ENCODE results near the gene NKAIN1.
"Not testable (repeated sequence)": the region's sequence is repeated elsewhere in the genome, so short reads cannot be mapped to it uniquely, and the experiment has no call there.

The NKAIN1 gene

DNA sequence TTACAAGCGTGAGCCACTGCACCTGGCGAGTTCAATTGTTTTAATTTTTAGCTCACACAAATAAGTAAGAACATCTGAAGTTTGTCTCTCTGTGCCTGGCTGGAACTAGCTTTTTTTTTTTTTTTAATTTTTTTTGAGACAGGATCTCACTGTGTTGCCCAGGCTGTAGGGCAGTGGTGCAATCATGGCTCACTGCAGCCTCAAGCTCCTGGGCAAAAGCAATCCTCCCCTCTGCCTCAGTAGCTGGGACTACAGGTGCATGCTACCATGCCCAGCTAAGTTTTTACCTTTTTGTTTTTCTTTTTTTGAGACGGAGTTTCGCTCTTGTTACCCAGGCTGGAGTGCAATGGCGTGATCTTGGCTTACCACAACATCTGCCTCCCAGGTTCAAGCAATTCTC, 7.9 kb downstream of the NKAIN1 start:
- no peak for DNase-seq

DNA sequence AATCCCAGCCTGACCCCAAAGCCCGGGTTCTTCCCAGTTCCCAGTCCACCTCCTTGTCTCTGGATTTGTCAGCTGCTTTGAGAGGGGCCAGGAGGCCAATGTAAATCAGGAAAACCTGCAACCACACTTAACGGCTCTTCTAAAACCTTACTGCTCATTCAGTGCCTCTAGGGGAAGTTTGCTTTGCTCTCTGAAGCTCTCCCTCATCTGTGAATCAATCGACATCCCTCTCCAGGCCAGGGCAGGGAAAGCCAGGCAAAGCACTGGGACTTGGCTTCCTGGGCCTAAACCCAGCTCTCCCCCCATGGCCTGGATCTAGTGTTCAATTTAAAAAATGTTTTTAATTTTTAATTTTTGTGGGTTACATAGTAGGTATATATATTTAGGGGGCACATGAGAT, 9.3 kb downstream of the NKAIN1 start:
- no peak for DNase-seq

DNA sequence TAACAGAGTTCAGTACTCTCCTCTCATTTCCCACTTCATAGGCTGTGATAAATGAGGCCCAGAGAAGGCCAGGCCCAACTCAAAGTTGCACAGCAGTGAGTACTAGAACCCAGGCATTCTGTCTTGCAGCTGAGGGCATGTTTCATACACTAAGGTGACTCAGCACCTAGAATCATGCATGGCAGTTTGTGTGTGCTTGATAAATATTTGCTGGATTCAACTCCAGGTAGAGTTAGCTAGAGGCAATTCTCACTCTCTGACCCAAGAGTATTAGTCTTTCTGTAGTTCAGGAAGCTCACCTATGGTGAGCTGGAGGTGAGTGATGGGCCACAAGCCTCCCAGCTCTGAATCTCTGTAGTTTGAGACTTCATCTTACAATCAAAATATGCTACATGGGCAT, 10.7 kb downstream of the NKAIN1 start:
- no peak for DNase-seq

DNA sequence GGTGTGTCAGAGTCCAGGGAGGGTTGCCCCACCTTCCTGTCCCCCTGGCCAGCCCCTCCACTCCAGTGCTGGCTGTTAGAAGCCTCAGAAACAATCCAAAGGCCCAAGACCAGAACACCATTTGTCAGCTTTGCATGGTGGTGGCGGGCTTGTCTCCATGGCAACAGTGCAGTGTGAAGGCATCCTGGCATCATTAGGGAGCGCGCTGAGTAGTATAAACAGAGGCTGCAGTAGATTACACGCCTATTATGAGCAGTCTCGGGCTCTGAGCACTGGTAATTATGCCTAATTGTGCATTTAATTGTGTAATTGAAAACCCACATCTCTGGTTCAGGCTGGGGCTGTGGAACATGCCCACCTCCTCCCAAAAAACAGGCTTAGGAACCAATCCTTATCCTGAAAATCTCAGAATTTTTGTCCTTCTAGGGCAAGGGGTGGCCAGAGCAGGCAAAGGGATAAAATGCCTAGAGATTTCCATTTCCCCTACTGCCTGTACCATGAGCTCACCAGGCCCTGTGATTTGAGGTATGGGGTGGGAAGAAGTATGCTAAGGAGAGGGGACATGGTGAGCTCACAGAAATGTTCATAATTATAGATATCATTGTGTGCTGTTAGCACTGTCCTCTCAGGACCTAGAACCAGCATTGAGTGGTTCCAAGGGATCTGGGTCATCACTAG, 11.7 kb downstream of the NKAIN1 start:
- DNase-seq: no peak

DNA sequence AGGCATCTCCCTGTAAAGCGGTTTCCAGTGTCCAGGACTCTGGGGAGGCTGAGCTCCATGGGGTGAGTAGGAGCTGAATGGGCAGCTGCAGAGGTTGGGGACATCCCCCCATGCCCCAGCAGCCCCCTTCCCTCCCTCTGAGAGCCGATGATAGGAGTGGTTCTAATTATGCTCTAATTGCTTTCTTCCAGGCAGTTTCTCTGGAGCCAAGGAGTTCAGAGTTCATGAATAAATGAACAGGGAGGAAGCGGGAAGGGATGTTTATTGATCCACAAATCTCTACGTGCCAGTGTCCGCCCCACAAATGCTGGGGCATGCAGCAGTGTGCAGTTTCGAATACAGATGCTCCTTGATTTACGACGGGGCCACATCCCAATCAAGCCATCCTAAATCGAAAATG, 15.6 kb downstream of the NKAIN1 start:
- DNase-seq: no peak

DNA sequence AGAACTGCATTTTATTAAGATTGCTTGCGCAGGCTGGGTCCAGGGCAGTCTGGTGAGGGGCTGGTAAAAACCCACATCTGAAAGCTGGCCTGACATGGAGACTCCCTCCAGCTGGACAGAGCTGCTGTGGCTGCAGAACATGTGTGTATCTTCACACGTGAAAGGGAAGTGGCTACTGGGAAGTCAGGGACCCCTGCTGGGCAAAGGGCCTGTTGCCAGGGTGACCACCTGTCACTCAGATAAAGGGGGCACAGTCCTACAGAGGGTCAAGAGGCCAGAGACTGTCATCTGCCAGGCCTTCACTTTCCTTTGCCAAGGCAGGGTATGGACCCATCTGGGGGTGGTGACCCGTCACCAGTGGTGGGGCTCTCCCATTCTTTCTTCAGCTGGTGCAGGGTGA, 17.5 kb downstream of the NKAIN1 start:
- DNase-seq: no peak

DNA sequence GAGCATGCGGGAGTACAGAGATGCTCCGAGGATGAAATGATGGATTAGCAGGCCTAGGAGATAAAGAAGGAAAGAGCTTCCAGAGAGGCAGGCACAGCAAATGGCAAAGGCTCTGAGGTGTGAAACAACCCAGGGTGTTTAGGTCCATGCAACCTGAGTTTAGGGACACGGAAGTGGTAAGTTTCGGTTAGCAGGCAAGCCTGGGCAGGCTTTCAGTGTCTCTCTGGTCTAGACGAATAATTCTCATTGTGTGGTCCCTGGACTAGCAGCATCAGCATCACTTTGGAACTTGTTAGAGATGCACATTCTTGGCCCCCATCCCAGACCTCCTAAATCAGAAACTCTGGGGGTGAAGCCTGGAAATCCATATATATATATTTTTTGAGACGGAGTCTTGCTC, 18.6 kb downstream of the NKAIN1 start:
- no peak for DNase-seq

DNA sequence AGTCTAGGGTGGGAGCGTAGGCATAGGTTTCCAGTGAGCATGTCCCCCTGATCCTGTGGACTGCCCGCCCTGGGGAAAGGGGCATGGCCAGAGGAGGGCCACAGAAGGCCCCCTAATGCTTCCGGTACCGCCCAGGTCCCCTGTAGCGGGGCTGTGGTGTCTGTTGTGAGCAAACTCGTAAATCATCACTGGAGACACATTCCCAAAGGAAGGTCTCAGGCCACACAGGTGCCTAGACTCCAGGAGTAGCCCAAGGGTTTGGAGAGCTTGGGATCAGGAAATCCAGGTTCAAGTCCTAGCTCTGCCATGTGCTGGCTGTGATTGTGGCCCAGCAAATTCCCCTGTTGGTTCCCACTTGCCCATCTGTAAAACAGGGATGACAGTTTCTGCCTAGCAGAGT, 20.2 kb downstream of the NKAIN1 start:
- DNase-seq: no peak

DNA sequence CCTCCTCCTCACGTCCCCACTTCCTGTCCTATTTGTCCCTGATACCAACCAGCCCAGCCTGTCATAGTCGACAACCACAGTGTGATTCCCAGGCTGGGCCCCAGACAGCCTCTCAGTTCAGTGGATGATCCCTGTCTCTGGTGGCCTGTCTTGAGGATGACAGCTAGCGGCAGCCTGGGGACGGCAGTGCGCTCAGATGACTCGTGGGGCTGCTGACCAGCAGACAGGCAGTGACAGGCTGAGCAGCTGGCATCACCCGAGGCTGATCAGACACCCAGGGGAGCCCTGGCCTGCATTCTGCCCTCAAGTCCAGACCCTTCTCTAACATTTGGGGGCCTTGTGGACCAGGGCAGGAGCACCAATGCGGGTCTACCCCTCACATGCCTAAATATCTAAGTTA, 21.0 kb downstream of the NKAIN1 start:
- no peak for DNase-seq

DNA sequence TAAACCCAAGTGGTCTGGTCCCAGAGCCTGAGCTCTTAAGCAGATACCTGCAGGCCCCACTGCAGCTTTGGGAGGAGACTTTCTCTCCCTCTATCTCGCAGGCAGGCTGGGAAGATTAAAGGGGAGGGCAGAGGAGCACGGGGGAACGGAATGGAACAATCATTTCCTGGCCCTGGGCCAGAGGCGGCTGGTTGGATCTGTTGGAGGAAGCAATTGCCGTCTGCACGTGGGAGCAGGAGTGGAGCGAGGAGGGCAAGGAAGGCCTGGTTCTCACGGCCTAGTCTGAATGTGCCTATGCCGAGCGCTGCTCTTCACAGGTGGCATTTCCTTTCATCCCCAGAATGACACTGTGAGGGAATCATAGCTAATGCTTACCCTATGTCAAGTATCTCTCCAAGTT, 23.7 kb downstream of the NKAIN1 start:
- no peak for DNase-seq

DNA sequence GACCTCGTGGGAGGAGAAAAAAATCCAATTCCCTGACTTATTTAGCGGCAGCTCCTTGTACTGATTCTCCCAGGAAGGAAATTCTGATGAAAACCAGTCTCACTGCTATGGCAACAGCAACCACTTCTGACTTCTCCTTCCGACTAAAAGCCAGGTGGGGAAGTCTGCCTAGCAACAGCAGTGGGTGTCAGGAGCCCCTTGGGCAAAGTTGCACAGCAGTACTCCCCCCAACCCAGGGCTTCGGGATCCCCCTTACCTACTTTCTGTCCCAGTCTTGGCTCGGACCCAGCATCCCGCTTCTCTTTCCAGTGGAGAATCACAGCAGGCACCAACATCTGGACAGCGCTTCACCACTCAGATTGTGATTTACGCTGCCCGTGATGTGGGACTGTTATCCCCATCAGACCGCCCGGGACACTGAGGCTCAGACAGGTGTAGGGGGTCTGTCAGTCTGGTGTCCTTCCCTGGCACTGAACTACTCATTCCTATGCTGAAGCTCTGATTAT, 24.6 kb downstream of the NKAIN1 start:
- DNase-seq: no peak

DNA sequence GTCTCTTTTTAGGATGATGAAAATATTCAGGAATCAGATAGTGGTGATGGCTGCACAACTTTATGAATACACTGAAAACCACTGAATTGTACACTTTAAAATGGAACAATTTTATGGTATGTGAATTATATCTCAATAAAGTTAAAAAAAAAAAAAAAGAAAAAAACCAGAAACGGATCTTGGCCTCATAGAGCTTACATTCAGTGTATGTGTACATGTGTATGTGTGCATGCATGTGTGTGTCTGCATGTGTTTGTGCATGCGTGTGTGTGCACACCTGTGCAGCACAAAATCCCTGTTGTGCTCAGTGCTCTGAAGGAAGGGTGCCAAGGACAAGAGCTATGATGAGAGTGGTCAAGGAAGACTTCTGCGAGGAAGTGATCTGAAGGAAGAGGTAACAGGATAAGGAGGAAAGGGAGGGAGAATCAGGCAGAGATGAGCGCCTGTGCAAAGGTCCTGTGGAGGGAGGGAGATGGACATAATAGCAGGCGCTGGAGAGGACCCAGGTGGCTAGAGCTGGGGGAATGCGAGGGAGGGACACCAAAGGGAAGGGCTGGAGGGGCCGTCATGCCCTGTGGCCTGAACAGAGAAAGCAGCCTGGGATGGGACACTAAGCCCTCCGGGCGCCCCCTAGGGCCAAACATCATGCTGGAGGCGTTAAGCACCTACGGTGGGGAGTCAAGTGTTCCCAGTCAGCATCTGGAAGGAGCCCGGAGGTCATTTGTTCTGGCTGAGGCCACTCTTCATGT, 25.2 kb downstream of the NKAIN1 start:
- no peak for DNase-seq

DNA sequence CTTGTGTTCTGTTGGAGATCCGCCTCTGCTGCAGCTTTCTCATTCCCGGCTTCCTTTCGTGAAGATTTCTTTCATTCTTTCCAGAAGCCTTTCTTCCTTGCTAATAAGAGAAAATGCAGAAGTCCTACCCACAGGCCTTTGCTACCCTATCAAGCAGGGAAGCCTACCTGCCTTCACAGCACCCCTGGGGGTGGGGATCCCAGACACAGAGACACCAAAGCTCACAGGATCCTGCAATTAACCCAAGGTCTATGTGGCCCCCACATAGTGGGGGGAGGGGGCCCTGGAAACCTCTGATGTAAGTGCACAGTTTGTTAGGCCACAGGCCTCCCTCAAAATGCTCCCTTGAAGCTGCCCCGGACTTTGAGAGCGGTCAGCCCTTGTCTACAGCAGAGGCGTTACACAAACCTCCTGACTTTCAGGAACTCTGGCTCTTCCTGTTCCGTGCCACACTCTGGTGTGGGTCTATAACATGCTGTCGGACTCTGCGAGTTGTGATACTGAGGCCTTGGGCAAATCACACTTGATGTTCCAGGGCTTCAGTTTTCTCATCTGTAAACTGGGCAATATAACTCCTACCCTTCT, 31.2 kb downstream of the NKAIN1 start:
- peak; percentile 50 for DNase-seq

DNA sequence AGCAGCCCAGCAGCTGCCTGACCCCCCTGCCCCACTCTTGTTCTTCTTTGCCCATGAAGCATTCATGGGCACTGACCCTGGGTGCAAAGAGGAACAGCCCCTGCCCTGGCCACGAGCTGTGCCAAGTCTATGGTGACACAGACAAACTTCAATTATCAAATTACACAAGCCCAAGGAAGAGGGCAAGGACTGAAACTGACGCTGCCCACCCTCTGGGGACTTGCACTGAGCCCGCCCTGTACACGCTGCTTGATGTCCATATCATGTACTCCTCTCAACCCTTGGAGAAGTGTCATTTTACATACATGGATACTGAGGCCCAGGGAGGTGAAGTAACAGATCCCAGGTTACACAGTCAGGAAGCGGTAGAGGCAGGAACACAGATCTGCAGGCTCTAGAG, 32.1 kb downstream of the NKAIN1 start:
- no peak for DNase-seq

DNA sequence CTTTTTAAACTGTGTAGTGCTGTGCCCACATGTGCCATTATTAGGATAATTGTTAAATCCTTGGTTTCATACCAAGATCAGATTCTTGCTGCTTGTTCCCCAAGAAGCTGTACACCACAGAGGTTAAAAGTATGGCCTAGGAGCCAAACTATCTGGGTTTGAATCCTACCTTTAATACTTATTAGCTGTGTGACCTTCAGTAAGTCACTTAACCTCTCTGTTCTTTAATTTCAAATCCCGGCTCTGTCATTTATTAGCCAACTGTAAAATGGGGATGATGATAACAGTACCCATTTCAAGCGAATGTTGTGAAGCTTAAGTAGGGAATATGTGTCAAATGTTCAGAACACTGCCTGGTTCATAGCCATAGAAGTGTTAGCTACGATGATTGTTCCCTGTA, 32.6 kb downstream of the NKAIN1 start:
- DNase-seq: no peak

DNA sequence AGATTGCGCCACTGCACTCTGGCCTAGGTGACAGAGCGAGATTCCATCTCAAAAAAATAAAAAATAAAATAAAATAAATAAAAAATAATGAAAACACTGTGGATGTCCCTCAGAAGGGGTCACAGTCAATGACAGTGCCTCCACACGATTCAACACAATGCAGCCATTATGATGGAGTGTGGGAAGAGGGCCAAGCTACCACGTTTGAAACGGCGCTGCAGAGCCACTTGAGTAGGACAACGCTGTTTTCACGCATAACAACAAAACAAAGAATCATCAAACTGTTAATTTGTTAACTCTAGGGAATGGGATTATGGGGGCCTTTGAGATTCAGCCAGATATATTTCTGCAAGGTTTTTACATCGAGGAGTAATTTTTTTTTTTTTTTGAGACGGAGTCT, 36.5 kb downstream of the NKAIN1 start:
- DNase-seq: no peak

DNA sequence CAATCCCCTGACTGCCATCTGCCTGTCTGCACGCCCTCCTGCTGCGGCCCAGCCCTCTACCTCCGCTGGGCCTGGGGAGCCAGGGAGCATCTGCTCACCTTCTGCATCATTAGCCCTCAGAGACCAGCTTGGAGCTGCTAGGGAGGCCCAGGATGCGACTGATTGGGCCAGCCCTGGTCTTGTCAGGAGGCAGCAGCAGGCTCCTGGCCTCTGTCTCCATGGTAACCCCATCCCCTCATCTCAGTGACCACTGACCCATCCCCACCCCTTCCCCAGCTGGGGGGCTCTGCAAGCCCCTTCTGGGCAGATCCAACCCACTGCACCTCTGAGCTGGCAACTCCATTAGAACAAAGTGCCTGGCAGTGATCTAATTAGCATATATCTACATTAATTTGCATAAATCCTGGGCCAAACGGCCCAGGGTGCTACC, 37.7 kb downstream of the NKAIN1 start:
- DNase-seq: no peak

DNA sequence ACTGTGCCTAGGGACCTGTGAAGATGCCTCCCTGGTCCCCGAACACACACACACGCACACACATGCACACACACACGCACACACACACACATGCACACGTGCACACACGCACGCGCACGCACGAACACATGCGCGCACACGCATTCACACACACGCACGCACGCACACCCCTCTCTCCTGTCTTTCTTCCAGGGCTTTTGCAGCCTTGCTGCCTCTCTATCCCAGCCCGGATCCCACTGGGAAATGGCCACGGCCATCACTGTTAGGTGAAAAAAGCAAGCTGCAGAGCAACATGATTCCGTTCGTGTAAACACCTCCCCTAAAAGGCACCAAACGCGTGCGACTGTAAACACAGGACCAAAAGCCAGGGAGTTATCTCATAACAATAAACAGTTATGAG, 39.7 kb downstream of the NKAIN1 start:
- no peak for DNase-seq

DNA sequence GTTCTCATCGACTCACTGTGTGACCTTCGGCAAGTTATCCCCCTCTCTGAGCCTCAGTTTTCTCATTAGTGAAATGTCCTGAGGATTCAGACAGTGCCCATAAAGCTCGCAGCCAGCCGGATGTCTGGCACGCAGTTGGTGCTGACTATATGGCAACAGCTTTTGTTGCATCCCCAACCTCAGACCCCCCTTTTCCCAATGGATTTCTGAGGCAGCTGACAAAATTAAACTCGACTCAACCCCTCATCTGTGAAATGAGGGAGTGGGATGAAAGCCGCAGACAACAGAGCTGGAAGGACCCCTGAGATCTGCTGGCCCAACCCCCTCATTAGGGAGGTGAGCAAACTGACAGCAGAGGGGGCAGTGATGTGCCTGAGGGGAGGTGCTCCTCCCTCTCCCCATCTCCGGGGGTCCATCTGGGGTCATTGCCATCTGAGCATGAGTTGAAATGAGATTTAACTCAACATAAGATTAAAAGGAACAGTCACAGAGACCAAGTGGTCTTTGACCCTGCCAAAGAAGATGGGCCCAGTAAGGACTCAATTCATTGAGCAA, 40.4 kb downstream of the NKAIN1 start:
- no peak for DNase-seq

DNA sequence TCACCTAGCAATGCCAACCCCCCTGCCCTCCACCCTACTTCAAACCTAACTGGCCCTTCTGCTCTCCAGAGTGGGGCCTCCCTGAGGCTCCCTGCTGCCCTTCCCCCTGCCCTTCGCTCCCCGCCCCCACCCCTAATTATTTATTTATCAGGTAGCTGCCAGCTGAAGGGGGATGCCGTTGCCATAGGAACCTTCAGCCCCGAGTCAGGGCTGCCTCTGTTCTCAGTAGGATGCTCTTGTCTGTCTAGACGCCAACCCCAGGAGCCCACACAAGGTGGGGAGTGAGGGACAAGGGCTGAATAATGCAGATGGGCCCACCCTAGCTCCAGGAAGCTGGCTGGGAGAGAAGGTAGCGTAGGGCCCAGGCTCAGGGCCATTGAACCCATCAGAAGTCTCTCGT, 41.1 kb downstream of the NKAIN1 start:
- DNase-seq: no peak

DNA sequence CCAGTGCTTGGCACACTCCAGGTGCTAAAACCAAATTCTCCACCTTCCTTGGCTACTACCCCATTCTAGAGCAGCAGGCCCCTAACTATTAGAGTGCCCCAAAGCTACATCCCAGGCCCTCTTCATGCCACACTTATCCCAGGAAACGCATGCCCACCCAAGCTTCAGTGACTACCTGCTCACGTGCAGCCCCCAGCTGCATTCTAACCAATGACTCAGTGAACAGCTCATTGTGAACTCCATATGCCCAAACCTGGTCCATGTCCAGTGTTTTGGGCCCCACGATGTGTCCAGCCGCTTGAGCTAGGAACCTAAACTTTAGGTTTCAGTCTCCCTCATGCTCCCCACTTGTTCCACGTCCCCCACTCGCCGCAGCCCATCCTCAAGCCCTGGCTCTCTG, 41.5 kb downstream of the NKAIN1 start:
- no peak for DNase-seq

DNA sequence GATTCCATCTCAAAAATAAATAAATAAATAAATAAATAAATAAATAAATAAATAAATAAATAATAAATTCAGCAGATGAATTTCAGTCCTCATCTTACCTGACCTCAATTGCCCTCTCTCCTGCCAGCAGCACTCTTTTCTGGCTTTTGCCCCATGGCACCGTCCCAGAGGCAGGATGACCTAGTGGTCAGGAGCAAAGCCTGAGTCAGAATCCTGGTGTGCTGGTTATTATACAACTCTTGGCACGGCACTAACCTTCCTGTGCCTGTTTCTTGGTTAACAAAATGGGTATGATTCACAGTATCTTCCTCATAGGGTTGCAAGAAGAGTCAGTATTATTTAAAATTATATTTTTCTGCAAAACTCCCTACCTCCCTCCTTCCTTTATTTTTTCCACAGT, 43.0 kb downstream of the NKAIN1 start:
- no peak for DNase-seq

DNA sequence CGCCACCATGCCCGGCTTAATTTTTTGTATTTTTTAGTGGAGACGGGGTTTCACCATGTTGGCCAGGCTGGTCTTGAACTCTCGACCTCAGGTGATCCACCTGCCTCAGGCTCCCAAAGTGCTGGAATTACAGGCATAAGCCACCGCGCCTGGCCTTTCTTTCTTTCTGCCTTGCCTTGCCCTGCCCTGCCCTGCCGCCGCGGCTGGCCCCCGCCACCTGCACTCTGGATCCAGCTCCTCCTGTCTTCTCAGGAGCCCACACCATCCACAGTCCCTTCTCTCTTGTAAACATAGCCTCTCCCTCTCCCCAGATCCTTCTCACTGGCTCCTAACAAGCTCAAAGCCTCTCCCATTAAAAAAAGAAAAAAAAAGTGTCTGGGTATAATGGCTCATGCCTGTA, 44.4 kb downstream of the NKAIN1 start:
- DNase-seq: not testable (repeated sequence)

DNA sequence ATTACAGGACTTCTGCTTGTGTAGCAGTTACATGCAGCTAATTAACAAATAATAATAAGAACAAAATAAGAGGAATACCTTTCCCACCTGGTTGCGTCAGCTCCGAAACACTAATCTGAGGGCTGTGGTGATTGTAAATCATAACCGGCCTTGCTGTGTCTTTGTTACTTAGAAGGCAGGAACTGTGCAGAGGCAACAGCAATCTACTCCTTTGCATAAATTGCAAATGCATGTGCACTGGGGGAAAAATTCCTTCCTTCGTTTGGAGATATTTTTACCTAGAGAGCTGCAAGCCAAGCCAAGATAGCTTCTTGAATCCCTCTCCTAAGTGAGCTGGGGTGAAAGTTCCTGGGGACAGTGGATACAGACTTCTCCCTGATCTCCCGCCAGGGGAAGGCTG, 46.0 kb downstream of the NKAIN1 start:
- no peak for DNase-seq

Measured in suppressor macrophage treated with lipopolysaccharide for 4 hours (primary cell).